HepG2 (cell line): ENCODE measurements around the gene FAHD1. TPM values are rescaled to one million over a fixed set of nuclear protein-coding genes. Genes with fewer than 3 reads are reported as not detected.

ENCODE experiments used
- ARNT2 ChIP-seq: sonication (generic); formaldehyde crosslinking; IDR thresholded peaks from 2 replicates; pipeline ENCODE4 v1.8.0; 2022; ENCODE audit warnings: mild to moderate bottlenecking, low read depth, missing genetic modification reagents, moderate library complexity
- ATAD3A ChIP-seq: sonication (generic); formaldehyde crosslinking; IDR thresholded peaks from 2 replicates; pipeline ENCODE4 v1.4.0; 2020; ENCODE audit warnings: missing genetic modification reagents
- HMG20A ChIP-seq: IDR thresholded peaks from 2 replicates; pipeline ENCODE4 v1.6.1; 2016; ENCODE audit warnings: borderline replicate concordance
- HMGA1 ChIP-seq: sonication (generic); formaldehyde crosslinking; conservative IDR thresholded peaks from 2 replicates; pipeline ENCODE4 v1.4.0; 2020; ENCODE audit warnings: missing genetic modification reagents
- IKZF1 ChIP-seq: fragments of 450-650 bp; IDR thresholded peaks from 2 replicates; pipeline ENCODE4 v1.7.1; 2016
- KDM5A ChIP-seq: fragments of 200-600 bp; sonication (generic); IDR thresholded peaks from 2 replicates; pipeline ENCODE4 v1.7.0; 2018; ENCODE audit warnings: antibody characterized with exemption, mild to moderate bottlenecking, low read length, borderline replicate concordance
- MYC ChIP-seq: sonication (generic); formaldehyde crosslinking; IDR thresholded peaks from 2 replicates; pipeline ENCODE4 v1.9.0; 2021; ENCODE audit warnings: missing genetic modification reagents, borderline replicate concordance
- SMAD1 ChIP-seq: sonication (generic); formaldehyde crosslinking; IDR thresholded peaks from 2 replicates; pipeline ENCODE4 v1.4.0; 2020; ENCODE audit warnings: missing genetic modification reagents, low read depth, mild to moderate bottlenecking, borderline replicate concordance
- SRF ChIP-seq: IDR thresholded peaks from 2 replicates; pipeline ENCODE4 v1.6.1; 2011; ENCODE audit warnings: mild to moderate bottlenecking, low read depth, low read length, moderate library complexity
- TCF7L2 ChIP-seq: IDR thresholded peaks from 2 replicates; pipeline ENCODE4 v1.6.1; 2011; ENCODE audit warnings: mild to moderate bottlenecking, low read depth, low read length, moderate library complexity
- ZFP1 ChIP-seq: IDR thresholded peaks from 2 replicates; pipeline ENCODE4 v1.6.1; 2016
- ZNF136 ChIP-seq: sonication (generic); formaldehyde crosslinking; IDR thresholded peaks from 2 replicates; pipeline ENCODE4 v1.8.1; 2022; ENCODE audit warnings: low read depth, mild to moderate bottlenecking, moderate library complexity, missing genetic modification reagents
- ZNF343 ChIP-seq: sonication (generic); formaldehyde crosslinking; IDR thresholded peaks from 2 replicates; pipeline ENCODE4 v1.4.0; 2020; ENCODE audit warnings: mild to moderate bottlenecking, missing genetic modification reagents
- ZNF556 ChIP-seq: sonication (generic); formaldehyde crosslinking; IDR thresholded peaks from 2 replicates; pipeline ENCODE4 v1.4.0; 2020; ENCODE audit warnings: mild to moderate bottlenecking, missing genetic modification reagents, borderline replicate concordance
- ZNF615 ChIP-seq: sonication (generic); formaldehyde crosslinking; IDR thresholded peaks from 2 replicates; pipeline ENCODE4 v1.5.0; 2020; ENCODE audit warnings: mild to moderate bottlenecking, missing genetic modification reagents, borderline replicate concordance
- polyA plus RNA-seq, 8 experiments: library from polyadenylated mRNA; depleted of rRNA in 3 of 8; stranded (reverse) in 7 of 8; unstranded in 1 of 8; fragments of >200 nt; fragmentation: Illumina TruSeq in 4 of 8; extraction: Trizol in 4 of 8; gene quantifications; 2 replicates each; pipeline versions ENCODE4 v1.2.1 to v1.2.3, GENCODE V29; 2011 to 2016; ENCODE audit warnings: low read depth in 4 of 8, missing spikeins in 1 of 8, mixed read lengths in 1 of 8; ENCODE audit not compliant: insufficient read depth in 1 of 8
- total RNA-seq, 5 experiments: library from RNA; depleted of rRNA; stranded (reverse); fragments of >200 nt; fragmentation: Illumina TruSeq; extraction: Trizol; gene quantifications; 2 replicates each; pipeline ENCODE4 v1.2.3, GENCODE V29; 2016; ENCODE audit warnings: low read depth in 1 of 5
- TF ChIP-seq, protein P1 (sequence below): IDR thresholded peaks from 2 replicates; pipeline ENCODE4 v1.6.1; 2016; ENCODE audit warnings: low read depth, control low read depth
- TF ChIP-seq, protein P2 (sequence below): sonication (generic); formaldehyde crosslinking; IDR thresholded peaks from 2 replicates; pipeline ENCODE4 v1.9.0; 2021; ENCODE audit warnings: missing genetic modification reagents, mild to moderate bottlenecking, borderline replicate concordance
- TF ChIP-seq, protein P3 (sequence below): sonication (generic); formaldehyde crosslinking; IDR thresholded peaks from 2 replicates; pipeline ENCODE4 v1.4.0; 2020; ENCODE audit warnings: missing genetic modification reagents
- TF ChIP-seq, protein P4 (sequence below): sonication (generic); formaldehyde crosslinking; IDR thresholded peaks from 2 replicates; pipeline ENCODE4 v1.5.0; 2020; ENCODE audit warnings: mild to moderate bottlenecking, missing genetic modification reagents, borderline replicate concordance
- TF ChIP-seq, protein P5 (sequence below): sonication (generic); formaldehyde crosslinking; conservative IDR thresholded peaks from 2 replicates; pipeline ENCODE4 v1.8.0; 2022; ENCODE audit warnings: missing genetic modification reagents

FAHD1 gene
- total and polyA plus RNA-seq, 2 of the 13 experiments (the other 11 are each of a cell fraction or from before 2014, with no cell fraction given): 39.0 to 45.3 TPM

DNA sequence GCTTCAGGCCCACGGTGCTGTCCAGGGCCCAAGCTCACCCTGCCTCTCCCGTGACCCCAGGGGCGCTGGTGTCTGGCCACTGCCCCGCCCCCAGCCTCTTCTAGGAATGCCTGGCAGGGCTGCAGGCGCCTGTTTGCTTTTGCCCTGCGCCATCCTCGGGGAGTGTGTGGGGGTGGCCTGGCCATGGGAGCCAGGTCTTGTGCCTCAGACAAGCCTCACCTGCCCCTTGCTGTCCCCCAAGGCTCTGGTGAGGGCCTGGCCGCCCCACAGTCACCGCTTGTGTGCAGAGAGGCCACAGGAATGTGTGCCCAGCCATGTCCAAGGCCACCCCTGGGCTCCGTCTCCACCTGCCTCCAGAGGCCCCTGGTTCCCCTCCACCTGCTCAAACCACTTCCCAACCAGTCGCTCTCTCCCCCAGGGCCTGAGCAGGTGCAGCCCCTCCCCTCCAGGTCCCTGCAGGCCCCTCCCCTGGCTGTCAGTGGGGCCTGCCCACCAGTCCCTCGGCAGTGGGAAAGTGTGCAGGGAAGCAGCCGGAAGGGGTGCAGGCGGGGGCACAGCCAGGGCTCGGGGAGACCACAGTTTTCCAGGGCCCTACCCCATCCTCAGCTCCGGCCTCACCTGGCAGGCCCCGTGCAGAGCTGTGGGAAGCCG is 32.7 kb upstream of the FAHD1 start (continued):
- TF ChIP-seq, protein P1, sequence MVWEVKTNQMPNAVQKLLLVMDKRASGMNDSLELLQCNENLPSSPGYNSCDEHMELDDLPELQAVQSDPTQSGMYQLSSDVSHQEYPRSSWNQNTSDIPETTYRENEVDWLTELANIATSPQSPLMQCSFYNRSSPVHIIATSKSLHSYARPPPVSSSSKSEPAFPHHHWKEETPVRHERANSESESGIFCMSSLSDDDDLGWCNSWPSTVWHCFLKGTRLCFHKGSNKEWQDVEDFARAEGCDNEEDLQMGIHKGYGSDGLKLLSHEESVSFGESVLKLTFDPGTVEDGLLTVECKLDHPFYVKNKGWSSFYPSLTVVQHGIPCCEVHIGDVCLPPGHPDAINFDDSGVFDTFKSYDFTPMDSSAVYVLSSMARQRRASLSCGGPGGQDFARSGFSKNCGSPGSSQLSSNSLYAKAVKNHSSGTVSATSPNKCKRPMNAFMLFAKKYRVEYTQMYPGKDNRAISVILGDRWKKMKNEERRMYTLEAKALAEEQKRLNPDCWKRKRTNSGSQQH (CRISPR knock-in tag): no peak
- TF ChIP-seq SMAD1 (CRISPR knock-in tag) (no peak), TCF7L2 (no peak), ZNF615 (CRISPR knock-in tag) (no peak), ZFP1 (CRISPR knock-in tag) (no peak), KDM5A (no peak), HMGA1 (CRISPR knock-in tag) (no peak), ZNF556 (CRISPR knock-in tag) (no peak; the same call in 1 of the 2 replicates), ARNT2 (CRISPR knock-in tag) (no peak), IKZF1 (no peak), MYC (peak; percentile 40; the same call in 1 of the 2 replicates), ZNF136 (CRISPR knock-in tag) (no peak), SRF (no peak), HMG20A (CRISPR knock-in tag) (peak; percentile 52; the same call in 1 of the 2 replicates), ATAD3A (CRISPR knock-in tag) (no peak), ZNF343 (CRISPR knock-in tag) (no peak)
- TF ChIP-seq, protein P2, sequence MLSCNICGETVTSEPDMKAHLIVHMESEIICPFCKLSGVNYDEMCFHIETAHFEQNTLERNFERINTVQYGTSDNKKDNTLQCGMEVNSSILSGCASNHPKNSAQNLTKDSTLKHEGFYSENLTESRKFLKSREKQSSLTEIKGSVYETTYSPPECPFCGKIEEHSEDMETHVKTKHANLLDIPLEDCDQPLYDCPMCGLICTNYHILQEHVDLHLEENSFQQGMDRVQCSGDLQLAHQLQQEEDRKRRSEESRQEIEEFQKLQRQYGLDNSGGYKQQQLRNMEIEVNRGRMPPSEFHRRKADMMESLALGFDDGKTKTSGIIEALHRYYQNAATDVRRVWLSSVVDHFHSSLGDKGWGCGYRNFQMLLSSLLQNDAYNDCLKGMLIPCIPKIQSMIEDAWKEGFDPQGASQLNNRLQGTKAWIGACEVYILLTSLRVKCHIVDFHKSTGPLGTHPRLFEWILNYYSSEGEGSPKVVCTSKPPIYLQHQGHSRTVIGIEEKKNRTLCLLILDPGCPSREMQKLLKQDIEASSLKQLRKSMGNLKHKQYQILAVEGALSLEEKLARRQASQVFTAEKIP (CRISPR knock-in tag): no peak
- TF ChIP-seq, protein P3, sequence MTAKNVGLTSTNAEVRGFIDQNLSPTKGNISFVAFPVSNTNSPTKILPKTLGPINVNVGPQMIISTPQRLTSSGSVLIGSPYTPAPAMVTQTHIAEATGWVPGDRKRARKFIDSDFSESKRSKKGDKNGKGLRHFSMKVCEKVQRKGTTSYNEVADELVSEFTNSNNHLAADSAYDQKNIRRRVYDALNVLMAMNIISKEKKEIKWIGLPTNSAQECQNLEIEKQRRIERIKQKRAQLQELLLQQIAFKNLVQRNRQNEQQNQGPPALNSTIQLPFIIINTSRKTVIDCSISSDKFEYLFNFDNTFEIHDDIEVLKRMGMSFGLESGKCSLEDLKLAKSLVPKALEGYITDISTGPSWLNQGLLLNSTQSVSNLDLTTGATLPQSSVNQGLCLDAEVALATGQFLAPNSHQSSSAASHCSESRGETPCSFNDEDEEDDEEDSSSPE: no peak; the same call in 1 of the 2 replicates
- TF ChIP-seq, protein P4, sequence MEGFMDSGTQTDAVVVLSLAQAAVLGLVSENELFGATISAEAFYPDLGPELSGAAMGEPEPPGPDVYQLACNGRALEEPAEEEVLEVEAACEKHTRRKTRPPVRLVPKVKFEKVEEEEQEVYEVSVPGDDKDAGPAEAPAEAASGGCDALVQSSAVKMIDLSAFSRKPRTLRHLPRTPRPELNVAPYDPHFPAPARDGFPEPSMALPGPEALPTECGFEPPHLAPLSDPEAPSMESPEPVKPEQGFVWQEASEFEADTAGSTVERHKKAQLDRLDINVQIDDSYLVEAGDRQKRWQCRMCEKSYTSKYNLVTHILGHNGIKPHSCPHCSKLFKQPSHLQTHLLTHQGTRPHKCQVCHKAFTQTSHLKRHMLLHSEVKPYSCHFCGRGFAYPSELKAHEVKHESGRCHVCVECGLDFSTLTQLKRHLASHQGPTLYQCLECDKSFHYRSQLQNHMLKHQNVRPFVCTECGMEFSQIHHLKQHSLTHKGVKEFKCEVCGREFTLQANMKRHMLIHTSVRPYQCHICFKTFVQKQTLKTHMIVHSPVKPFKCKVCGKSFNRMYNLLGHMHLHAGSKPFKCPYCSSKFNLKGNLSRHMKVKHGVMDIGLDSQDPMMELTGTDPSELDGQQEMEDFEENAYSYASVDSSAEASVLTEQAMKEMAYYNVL: peak; percentile 80
- TF ChIP-seq, protein P5, sequence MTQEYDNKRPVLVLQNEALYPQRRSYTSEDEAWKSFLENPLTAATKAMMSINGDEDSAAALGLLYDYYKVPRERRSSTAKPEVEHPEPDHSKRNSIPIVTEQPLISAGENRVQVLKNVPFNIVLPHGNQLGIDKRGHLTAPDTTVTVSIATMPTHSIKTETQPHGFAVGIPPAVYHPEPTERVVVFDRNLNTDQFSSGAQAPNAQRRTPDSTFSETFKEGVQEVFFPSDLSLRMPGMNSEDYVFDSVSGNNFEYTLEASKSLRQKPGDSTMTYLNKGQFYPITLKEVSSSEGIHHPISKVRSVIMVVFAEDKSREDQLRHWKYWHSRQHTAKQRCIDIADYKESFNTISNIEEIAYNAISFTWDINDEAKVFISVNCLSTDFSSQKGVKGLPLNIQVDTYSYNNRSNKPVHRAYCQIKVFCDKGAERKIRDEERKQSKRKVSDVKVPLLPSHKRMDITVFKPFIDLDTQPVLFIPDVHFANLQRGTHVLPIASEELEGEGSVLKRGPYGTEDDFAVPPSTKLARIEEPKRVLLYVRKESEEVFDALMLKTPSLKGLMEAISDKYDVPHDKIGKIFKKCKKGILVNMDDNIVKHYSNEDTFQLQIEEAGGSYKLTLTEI (CRISPR knock-in tag): no peak
